ENCODE measurements around the gene ZNF263.

The ZNF263 gene

DNA sequence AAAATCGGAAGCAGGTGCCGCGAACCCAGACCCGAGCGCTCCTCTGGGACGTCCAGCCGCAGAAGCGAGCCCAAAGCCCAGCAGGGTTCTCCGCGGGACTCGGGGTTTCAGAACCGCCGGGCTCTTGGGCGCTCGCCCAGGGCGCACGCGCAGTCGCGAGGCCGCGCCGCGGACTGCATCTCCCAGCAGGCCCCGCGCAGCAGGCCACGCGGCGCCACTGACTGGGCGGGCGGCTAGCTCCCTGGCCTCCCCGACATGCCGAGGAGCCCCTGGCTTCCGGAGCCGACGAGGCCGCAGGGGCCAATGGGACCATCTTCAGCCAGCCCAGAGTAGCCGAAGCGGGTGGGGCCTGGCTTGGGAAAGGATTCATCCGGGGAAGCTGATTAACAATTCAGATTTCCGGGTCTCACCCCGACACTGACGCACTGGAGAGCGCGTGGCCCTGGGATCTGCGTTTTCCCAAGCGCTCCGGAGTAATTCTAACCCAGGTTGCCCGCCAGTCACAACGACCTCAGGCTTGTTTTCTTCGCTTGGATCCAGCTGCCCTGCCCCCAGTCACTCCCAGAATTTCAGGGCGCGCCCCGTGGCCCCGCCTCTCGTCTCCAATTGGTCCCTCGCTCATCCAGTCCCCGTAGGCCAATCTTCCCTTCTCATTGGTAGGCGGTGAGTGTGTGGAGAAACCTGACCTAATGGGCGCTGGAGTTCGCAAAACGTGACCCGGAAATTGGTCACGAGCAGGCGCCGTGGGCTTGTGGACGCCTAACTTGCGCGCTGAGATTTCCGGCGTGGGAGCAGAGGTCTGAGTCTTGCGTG is at the start of gene ZNF263:
ZNF263 (plus strand) TSS at position 762 of the 813 bp plus-strand sequence. CDS start 328 bp downstream, outside the sequence.
- DNase-seq (ENCODE audit: low read depth, low spot score) = peak; percentile 94

DNA sequence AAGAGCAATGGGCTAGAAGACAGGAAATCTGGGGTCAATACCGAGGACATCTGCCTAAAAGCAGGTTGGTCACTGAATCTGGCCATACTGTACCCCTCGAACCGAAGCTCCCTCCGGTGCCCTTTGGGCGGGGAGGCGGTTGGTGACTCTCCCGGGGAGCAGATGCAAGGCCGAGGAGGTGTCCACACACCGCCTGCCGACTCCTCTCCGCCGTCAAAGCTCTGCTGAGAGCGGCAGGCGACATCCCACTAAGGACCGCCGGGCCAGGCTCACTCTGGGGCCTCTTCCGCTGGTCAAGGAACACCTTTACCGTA is 48.8 kb upstream of the ZNF263 start:
- no peak for DNase-seq (ENCODE audit: low read depth, low spot score)

- peak; percentile 84 for DNase-seq (ENCODE audit: low read depth, low spot score)
These were observed 48.3 kb upstream of the ZNF263 start, which contains the start of gene ZNF200 for GRCh38 chr16:3234857-3235561. Gene ZNF200, minus strand, starts transcription at chr16:3235158. Its CDS starts 1,403 bp downstream, at chr16:3233755.

DNA sequence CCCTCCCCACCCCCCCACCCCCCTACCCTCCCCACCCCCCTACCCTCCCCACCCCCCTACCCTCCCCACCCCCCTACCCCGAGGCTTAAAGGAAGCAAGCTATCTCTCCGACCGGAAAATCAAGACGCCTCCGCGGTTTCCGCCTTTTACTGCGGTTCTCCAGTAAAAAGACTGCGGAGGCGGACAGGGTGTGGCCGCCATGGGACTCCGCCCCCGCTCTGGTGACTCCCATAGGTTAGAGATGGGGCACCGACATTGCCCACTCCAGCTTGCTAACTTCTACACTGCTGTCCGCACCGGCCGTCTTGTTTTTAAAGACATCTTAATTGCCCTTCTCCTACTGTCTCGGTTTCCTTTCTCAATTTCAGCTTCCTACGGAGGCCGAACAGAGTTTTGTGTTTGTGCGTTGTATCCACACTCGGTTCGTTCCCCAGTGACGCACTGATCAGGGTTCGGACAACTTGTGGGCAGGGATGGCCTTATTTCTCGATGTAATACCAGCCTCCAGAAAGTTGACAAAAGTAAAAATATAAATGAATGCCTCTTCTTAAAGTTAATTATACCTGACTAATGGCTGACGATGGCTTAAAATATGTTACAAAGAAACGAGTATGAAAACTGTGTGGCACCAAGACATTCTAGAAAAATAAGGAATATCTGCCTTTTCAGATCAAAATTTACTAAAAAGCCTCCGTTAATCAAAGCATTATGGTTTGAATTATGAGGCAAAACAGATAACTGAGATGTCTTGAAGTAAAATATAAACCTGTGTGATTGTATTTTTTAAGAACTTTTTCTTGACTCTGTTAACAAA is 47.2 kb upstream of the ZNF263 start:
- no peak for DNase-seq (ENCODE audit: low read depth, low spot score)

GRCh38 chr16:3241761-3242160 is 41.5 kb upstream of the ZNF263 start:
- DNase-seq (ENCODE audit: low read depth, low spot score) = no peak

DNA sequence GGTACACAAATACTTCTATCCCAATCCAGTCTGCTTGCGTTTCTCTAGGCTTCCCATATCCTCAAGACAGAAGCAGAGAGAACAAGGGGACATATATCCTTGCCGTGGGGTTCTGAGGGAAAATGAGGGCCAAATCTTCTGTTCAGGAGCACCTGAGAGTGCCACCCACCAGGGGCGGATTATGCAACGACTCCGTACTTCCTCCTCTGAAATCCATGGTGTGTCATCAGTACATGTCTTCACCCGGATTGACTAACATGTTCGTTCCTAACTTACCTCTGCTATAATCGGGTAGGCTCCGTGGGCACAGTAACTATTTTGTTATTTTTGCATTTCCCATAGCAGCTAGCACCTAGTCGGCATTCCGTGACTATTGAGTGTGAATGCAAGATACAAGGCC is 40.6 kb upstream of the ZNF263 start:
- no peak for DNase-seq (ENCODE audit: low read depth, low spot score)

GRCh38 chr16:3243882-3244281 is 39.4 kb upstream of the ZNF263 start:
- DNase-seq (ENCODE audit: low read depth, low spot score) = no peak

DNA sequence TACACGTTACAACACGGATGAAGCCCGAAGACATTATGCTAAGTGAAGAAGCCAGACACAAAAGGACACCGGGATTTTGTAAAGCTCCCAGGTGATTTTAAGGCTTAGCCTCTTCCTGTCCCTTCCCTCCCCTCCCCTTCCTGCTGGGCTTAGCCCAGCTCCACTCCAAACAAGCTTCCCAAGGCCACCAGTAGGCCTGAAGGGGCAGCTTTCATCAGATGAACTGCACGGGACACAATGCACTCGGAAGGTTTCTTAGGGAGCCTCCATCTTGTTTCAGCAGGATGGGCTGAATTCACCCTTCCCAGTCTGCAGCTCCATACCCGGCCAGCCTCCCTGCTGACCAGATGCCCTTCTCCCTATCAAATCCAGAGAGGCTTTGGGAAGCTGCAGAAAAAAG is 37.3 kb upstream of the ZNF263 start:
- no peak for DNase-seq (ENCODE audit: low read depth, low spot score)

DNA sequence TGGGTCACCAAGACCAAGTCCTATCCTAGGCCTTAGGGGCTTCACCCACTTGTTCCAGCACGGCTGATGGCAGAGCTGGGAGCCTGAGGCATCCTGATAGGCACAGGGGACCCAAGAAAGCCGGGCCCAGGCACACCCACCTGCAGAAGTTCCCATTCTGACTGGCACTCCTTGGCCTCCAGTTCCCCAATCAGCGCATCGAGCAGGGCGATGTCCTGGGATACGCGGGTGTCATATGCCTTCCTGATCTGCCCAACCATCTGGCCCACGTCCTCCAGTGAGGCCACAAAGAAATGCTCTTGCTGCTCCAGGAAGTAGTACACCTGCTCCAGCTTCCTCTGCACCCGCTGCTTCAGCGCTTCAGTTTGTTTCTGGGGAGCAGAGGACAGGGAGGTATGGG is 36.4 kb upstream of the ZNF263 start:
- DNase-seq (ENCODE audit: low read depth, low spot score) = no peak

- DNase-seq (ENCODE audit: low read depth, low spot score) = no peak
These were observed 34.7 kb upstream of the ZNF263 start for GRCh38 chr16:3248596-3248995.

DNA sequence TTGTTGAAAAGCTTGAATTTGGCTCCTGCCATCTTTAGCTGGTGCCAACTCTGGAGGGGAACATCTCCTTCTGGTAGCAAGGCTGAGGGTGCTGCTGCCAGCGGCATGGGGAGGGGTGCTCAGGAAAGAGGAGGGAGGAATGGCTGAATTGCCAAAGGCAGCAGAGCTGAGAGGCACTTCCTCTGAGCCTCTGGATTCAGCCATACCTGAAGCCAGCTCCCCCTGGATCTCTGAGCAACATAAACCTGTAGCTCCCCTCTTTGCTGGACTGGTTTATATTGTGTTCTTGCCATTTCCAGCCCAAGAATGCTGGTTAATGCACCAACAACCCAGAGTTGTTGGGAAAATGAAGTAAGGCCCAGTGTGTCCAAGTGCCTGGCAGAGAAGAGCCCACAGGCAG is 34.3 kb upstream of the ZNF263 start:
- DNase-seq (ENCODE audit: low read depth, low spot score) = no peak

DNA sequence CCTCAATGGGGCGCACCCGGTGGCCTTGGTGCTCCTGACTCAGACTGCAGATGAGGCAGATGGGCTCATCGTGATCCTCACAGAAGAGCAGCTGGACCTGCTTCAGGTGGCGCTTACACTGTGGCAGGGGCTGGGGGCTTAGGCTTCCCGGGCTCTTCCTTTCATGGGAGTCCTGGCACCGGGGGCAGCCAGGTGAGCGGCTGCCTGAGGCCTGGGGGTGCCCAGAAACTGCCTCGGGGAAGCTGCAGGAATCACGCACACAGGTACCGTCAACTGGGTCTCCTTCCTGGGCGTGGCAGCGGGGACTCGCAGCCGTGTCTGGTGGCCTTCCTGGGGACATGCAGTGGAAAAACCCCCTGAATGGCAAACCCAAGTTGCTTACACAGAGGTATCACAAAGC is 33.8 kb upstream of the ZNF263 start:
- DNase-seq (ENCODE audit: low read depth, low spot score) = no peak

DNA sequence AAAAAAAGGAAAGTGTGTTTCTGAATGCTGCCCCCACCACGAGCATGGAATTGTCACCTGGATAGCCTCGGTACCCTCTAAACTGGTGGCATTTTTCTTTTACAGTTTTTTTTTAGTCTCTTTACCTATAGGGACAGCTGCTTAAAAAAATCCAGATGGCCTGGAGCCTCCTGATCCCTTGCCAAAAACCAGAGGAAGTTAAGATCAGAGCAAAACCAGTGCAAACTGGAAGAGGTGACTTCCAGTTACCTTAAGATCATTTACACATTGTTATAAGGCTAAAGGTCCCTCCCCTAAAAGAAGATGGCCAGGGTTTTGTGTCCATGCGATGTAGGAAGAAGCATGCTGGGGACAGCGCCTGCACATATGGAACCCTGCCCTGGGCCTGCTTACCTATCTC is 30.3 kb upstream of the ZNF263 start:
- no peak for DNase-seq (ENCODE audit: low read depth, low spot score)

GRCh38 chr16:3254309-3254708 is 29.0 kb upstream of the ZNF263 start:
- DNase-seq (ENCODE audit: low read depth, low spot score) = no peak

DNA sequence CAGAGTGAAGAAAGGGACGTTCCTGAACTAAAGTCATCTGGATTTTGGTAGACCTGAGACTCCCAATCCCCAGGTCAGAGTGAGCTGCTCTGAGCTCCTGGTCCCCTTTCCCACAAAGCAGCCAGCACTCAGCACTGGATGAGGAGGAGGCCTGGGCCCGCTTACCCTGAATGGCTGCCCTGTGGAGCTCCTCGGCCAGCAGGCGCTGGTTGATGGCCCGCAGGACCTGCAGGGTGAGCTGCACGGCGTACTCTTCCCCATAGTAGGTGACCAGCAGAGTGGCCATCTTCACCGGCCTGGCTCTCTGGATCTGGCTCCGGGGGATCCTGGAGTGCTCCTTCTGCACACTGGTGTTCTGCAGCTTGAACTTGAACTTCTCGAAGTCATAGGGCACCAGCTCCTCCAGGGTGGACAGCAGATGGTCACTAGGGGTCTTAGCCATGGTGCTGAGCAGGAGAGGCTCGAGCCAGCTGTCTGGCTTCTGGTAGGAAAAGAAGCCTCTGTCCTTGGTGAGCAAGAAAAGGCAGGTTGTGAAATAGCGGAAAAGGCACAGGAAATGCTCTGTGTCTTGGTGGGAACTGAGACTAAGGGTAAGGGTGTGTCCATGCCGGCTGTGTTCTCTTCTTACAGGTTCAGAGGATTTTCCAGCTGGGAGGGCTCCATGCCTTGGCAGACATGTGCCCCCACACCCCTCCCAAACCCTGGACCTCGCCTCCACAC is 27.0 kb upstream of the ZNF263 start, which contains the start of gene MEFV:
MEFV (minus strand) TSS at position 488 of the 720 bp plus-strand sequence; CDS start at position 442, 46 bp downstream.
- DNase-seq (ENCODE audit: low read depth, low spot score) = no peak

DNA sequence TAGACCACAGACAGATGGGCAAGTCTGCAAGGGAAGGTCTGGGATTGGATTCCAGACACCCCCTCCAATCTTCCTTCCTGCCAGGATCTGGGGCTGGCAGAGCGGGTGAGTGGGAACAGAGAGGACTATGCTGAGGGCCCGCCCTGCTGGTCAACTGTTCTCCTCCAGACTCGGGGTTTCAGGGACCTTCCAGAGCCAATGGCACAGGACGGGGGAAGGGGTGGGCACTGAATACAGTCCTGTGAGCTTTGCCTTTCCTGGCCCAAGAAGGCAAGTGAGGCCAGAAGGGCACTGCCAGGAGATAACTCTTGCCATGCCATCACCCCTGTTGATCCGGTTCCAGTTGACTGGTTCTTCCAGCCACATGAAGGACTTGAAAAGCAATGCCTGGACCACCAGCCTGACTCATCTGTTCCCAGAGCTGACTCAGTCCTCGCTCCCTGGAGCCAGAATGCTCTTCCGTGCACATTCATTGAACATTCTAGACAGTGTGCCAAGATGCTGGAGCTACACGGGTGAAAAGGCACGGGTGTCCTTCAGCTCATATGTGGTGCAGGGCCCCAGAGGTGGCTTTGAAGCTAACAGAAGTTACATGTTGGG is 26.3 kb upstream of the ZNF263 start:
- DNase-seq (ENCODE audit: low read depth, low spot score) = no peak

DNA sequence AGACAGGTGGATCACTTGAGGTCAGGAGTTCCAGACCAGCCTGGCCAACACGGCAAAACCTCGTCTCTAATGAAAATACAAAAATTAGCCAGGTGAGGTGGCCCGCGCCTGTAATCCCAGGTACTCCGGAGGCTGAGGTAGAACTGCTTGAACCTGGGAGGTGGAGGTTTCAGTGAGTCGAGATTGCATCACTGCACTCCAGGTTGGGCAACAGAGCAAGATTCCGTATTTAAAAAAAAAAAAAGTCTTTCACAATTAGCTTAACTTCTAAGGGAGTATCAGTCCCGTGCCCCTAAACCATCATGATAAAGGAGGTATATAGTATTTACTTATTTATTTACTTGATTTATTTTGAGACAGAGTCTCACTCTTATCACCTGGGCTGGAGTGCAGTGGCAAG is 23.5 kb upstream of the ZNF263 start:
- no peak for DNase-seq (ENCODE audit: low read depth, low spot score)

GRCh38 chr16:3262517-3262916 is 20.8 kb upstream of the ZNF263 start:
- no peak for DNase-seq (ENCODE audit: low read depth, low spot score)

- DNase-seq (ENCODE audit: low read depth, low spot score) = peak; percentile 86
These were observed 18.9 kb upstream of the ZNF263 start for GRCh38 chr16:3264137-3265036.

All from smooth muscle cell of the brain vasculature (primary cell).